GM18505 (cell line): ENCODE results near the gene CACNA2D3.
"Not testable (repeated sequence)": the region's sequence is repeated elsewhere in the genome, so short reads cannot be mapped to it uniquely, and the experiment has no call there.

Source experiments
- ATAC-seq: cut with Tn5 transposase; IDR thresholded peaks from one replicate; pipeline ENCODE4 v1.9.1; 2021; ENCODE audit not compliant: unreplicated experiment
- POLR2A ChIP-seq: IDR thresholded peaks from 4 replicates; pipeline ENCODE4 v1.6.1; 2011; ENCODE audit warnings: borderline replicate concordance; ENCODE audit not compliant: insufficient read depth, insufficient read length; ENCODE audit errors: extremely low read depth

Gene CACNA2D3

DNA sequence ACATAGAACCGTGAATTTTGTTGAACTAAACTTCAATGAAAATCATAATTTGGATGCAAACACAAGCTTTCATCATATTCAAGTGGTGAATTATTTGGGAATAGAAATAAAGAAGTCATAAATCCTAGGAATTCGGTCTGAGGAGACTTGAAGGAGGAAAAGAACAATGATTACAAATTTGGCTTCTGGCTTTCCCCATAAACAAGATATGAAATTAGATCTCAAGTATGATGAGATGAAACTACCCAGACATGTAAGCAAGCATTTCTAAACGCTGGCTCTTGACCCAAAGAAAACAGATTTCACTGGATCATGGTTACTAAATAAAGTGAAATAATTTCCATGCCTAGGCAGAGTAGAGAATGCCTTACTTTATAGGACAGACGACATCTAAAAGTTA is 952.4 kb downstream of the CACNA2D3 start:
- TF ChIP-seq POLR2A: no peak
- no peak for ATAC-seq

GRCh38 chr3:55075846-55076245 is 953.5 kb downstream of the CACNA2D3 start:
- no peak for TF ChIP-seq POLR2A
- ATAC-seq: no peak

DNA sequence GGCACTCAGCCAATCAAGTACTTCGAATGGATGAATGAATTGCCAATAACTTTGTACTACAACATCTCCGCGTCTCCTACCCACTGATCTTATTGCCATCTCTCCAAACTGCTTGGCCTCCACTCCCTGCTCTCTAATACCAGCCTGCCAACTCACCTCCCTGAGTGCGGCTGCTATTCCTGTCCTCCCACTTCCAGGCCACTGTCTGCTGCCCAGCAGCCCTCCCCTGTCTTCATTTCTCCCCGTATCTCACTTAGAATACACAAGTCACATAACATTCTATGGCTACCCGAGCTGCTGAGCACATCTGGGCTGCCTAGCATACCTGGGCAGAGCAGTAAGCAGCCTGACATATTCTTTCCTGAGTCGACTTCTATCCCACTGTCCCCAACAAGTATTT is 955.4 kb downstream of the CACNA2D3 start:
- TF ChIP-seq POLR2A: no peak
- ATAC-seq: no peak

- no peak for ATAC-seq
- no peak for TF ChIP-seq POLR2A
These were observed 956.5 kb downstream of the CACNA2D3 start for GRCh38 chr3:55078876-55079275.

- no peak for TF ChIP-seq POLR2A
- ATAC-seq: no peak
These were observed 962.9 kb downstream of the CACNA2D3 start for GRCh38 chr3:55085231-55085630.

DNA sequence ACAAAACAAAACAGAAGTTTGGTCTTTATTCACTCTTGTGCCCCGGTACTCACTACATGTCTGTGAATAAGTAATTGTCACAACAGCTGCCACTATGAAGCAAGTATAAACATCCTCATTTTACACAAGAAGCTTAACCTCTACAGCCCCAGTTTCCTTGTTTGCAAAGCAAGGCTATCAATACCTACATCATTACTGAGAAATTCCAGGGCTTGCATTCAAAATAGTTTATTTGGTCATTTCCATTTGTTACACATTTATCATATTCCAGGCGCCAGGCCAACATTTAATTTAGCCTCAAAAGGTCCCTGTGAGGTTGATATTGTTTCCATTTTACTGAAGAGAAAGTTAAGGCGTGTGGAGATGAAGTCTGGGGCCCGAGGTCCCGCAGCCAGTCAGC is 966.9 kb downstream of the CACNA2D3 start:
- TF ChIP-seq POLR2A: no peak
- no peak for ATAC-seq

GRCh38 chr3:55090291-55090690 is 967.9 kb downstream of the CACNA2D3 start:
- no peak for TF ChIP-seq POLR2A
- ATAC-seq: no peak

GRCh38 chr3:55090746-55091145 is 968.4 kb downstream of the CACNA2D3 start:
- TF ChIP-seq POLR2A: no peak

DNA sequence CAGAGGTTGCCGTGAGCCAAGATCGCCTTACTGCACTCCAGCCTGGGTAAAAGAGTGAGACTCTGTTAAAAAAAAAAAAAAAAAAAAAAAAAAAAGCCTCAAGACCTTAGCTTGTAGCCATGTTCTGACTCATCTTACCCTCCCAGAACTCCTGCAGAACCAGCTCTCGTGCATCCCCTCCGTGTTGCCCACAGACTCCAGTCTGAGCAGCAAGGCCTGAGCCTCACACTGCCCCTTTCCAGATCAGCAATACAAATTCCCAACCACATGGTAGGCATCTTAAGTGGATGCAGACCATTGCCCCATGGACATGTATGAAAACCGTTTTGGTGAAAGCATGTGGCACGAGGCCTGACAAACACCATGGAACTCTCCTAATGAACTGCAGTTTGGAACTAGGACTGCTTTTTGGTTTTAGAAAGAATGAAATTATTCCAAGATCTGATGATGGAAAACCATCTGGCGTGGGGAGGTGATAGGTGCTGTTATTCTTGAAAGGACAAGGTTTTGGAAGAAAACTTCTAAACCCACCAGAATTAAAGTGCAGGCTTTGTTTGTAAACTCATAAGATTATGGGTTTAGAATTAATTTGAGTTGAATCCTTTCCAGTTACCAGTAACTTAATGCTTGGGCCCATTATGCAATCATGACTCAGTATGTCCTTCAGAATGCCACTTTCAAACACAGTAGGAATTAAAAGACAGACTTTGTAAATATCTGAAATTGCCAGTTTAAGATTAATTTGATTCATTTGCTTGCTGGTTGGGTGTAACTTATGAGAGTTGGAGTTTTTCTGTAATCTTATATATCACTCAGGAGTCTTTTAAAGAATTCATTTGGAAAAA is 969.3 kb downstream of the CACNA2D3 start:
- no peak for TF ChIP-seq POLR2A
- no peak for ATAC-seq

More at GRCh38 chr3:55090746-55091145, 968.4 kb downstream of the CACNA2D3 start:
- ATAC-seq: no peak

DNA sequence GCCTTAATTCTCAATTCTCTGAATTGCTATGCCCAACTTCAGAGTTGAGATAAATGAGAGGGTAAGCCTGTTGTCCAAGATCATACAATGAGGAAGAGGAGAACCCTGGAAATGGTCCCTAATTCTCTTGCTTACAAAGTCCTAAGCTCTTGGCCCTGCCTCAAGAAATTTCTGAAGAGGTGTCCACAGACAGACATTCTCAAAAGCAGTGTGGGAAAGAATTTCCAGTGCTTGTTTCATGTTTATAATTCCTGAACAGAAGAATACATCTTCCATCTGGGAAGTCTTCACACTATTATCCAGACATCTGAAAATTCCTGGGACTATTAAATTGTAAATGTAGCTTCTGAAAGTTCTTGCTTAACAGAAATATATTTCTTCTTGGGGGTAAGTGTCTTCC is 972.3 kb downstream of the CACNA2D3 start:
- ATAC-seq: no peak
- no peak for TF ChIP-seq POLR2A

DNA sequence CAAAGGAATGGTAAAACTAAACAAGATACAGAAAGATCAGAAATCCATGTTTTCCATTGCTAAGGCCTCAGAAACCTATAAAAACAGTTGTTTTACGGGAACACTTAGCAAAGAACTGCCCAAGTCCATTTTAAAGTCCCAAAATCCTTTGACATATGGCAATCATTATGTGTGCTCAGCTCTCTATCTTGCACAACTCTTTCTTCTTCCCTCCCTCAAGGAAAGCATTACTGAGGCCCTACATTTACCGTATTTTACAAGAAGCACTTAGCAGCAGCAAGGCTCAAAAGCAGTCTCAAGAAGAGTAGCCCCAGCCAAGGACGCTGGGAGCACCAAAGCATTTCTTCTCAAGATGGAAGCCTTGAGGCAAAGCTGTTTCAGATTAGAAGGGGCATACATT is 975.1 kb downstream of the CACNA2D3 start:
- ATAC-seq: no peak
- no peak for TF ChIP-seq POLR2A

DNA sequence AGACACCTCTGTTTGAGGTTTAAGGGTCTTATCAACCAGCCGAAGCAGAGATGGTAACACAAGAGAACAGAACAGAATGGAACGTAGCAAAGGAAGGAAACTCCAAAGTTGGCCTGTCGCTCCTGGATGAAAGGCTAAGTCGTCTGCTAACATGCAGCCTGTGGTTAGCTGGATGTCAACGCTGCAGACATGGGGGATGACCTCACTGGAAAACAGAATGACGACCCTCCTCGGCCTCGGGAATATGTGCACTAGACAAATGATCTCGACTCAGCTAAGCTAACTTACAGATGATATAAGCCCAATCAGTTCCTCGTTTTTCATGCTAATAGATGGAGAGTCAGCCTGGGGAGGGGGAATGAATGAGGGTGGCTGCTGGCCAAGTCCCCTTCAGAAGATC is 983.3 kb downstream of the CACNA2D3 start:
- no peak for TF ChIP-seq POLR2A
- no peak for ATAC-seq

DNA sequence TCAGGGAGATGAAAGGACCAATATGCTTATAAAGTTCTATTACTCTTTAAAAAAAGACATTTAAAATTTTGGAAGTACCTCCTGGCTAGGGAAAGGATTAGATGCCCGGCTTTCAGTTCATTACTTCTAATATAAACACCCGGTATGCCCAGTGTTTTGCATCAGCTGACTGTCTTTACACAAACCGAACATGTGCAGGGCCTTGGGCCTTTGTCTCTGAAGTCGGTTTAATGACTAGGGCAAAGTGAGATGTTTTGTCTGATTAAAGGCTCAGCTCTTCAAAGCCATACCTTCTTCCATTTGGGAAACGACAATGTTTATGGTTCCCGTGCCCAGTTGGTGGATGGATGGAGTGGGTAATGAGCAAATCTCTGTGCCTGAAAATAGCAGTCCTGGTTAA is 984.8 kb downstream of the CACNA2D3 start:
- TF ChIP-seq POLR2A: no peak
- ATAC-seq: no peak

GRCh38 chr3:55111906-55112305 is 989.6 kb downstream of the CACNA2D3 start:
- not testable (repeated sequence) for ATAC-seq

DNA sequence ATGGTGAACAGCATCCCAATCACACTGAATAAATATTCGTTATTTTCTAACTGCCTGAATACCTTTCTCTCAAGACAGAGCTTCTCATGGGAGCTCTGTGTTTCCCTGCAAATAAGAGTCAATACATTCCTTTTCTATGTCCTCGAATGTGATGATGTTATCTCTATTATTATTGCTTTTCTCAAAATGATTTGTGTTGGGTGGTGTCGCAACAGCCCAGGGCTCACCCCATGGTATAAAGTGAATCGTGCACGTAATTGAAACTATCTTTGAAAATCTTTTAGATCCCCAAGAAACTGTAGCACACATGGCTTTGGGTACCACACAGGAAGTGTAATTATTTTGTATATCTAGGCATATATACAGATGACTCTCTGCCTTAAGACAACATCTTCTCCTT is 996.1 kb downstream of the CACNA2D3 start:
- ATAC-seq: no peak
- no peak for TF ChIP-seq POLR2A
